ENCODE results near the gene C19orf38. TPM values are rescaled to one million over a fixed set of nuclear protein-coding genes. Genes with fewer than 3 reads are reported as not detected.

The C19orf38 gene
- total and polyA plus RNA-seq, 2 donors (not counting 1 experiment from before 2014, with no cell fraction given): 1.7 to 2.4 TPM

DNA sequence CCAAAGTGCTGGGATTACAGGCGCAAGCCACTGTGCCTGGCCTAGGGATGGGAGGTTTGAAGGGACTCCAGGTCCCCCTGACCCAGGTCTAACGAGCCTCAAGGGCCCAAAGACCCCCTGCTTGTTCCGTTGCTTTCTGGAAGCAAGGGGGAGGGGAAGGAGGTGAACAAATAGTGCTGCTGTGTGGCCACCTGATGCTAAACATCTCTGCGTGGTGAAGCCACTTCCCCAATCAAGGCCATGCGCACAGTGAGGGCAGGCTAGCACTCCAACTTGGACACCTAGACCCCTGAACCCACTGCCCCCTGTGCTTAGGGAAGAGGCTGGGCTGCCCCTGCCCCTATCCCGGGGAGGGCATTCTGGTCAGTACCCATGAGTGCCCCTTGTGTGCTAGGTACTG lies 47.1 kb downstream of the C19orf38 start:
- TF ChIP-seq EZH2 (IDR thresholded peaks at IDR 0.05; ENCODE audit: borderline replicate concordance, insufficient read depth, low read depth, low read length, poor library complexity, severe bottlenecking): no peak
- TF ChIP-seq, protein P1, sequence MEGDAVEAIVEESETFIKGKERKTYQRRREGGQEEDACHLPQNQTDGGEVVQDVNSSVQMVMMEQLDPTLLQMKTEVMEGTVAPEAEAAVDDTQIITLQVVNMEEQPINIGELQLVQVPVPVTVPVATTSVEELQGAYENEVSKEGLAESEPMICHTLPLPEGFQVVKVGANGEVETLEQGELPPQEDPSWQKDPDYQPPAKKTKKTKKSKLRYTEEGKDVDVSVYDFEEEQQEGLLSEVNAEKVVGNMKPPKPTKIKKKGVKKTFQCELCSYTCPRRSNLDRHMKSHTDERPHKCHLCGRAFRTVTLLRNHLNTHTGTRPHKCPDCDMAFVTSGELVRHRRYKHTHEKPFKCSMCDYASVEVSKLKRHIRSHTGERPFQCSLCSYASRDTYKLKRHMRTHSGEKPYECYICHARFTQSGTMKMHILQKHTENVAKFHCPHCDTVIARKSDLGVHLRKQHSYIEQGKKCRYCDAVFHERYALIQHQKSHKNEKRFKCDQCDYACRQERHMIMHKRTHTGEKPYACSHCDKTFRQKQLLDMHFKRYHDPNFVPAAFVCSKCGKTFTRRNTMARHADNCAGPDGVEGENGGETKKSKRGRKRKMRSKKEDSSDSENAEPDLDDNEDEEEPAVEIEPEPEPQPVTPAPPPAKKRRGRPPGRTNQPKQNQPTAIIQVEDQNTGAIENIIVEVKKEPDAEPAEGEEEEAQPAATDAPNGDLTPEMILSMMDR (IDR thresholded peaks at IDR 0.05): no peak
- Histone ChIP-seq H3K27ac (ENCODE audit: low read length in 2 of 2) (no peak overlapping the region), H3K9ac (ENCODE audit: low read length) (no peak overlapping the region), H3K9me3 (ENCODE audit: control extremely low read depth in 1 of 3, control insufficient read depth in 2 of 3, insufficient read depth in 1 of 3, low read length in 2 of 3) (no peaks in the 10 kb centered on the region), H4K20me1 (ENCODE audit: control insufficient read depth, insufficient read depth, low read length, poor library complexity, severe bottlenecking) (peaks cover 45% of the 10 kb centered on the region), H3K27me3 (replicated peaks in 1 of 4; ENCODE audit: control extremely low read depth in 1 of 4, control insufficient read depth in 3 of 4, insufficient read depth in 4 of 4, low read length in 3 of 4) (no peaks in the 10 kb centered on the region), H3K79me2 (ENCODE audit: control insufficient read depth, insufficient read depth, low read length) (peaks cover 90% of the 10 kb centered on the region), H2AFZ (ENCODE audit: insufficient read depth, low read depth, low read length, poor library complexity, severe bottlenecking) (no peak overlapping the region), H3K36me3 (replicated peaks in 1 of 2; ENCODE audit: control extremely low read depth in 1 of 2, control insufficient read depth in 1 of 2, extremely low read depth in 1 of 2, insufficient read depth in 2 of 2, low read length in 1 of 2) (no peaks in the 10 kb centered on the region), H3K4me3 (ENCODE audit: control extremely low read depth in 1 of 5, extremely low read depth in 1 of 5, insufficient read depth in 1 of 5, low read depth in 2 of 5, low read length in 4 of 5) (no peak overlapping the region), H3K4me2 (replicated peaks; ENCODE audit: low read depth, low read length, poor library complexity, severe bottlenecking) (no peak overlapping the region), H3K4me1 (ENCODE audit: control insufficient read depth in 2 of 2, insufficient read depth in 2 of 2, low read length in 2 of 2) (no peaks in the 10 kb centered on the region)
- Mint-ChIP-seq H3K27ac (no peak overlapping the region), H3K27me3 (no peaks in the 10 kb centered on the region), H3K4me1 (peaks cover 8% of the 10 kb centered on the region), H3K9me3 (ENCODE audit: insufficient read depth) (no peaks in the 10 kb centered on the region), H3K4me3 (no peak overlapping the region)
- DNase-seq (no peak), ATAC-seq (ENCODE audit: low read depth) (no peak)
- CTCF ChIA-PET: no interaction called here
- POLR2A ChIA-PET: no interaction called here
- intact Hi-C loops (cut with micrococcal nuclease): no loop called here
- WGBS (ENCODE audit: insufficient coverage): 90% methylated on average over 3 of the region's 6 CpGs

DNA sequence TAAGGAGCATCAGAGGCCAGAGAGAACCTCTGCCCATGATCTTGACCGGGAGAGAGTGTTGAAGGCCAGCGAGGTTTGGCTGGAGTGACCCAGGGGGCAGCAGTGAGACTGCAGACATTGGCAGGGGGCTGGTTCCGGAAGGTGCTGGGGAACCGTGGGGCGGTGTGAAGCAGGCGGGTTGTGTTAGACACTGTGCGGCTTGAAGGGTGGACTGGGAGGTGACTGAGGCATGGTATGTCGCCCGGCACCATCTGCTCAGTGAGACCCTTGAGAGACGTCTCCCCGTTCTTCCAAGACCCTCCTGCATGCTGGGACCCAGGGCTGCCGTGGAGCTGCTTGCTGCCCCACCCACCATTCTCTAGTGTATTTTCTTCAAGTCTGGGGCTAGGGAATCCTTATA lies 47.7 kb downstream of the C19orf38 start:
- H3K79me2 ChIP-seq (ENCODE audit: control insufficient read depth, insufficient read depth, low read length): peaks cover 89% of the 10 kb centered on the region
- no peaks in the 10 kb centered on the region for H3K9me3 ChIP-seq (ENCODE audit: control extremely low read depth in 1 of 3, control insufficient read depth in 2 of 3, insufficient read depth in 1 of 3, low read length in 2 of 3)
- H3K36me3 ChIP-seq (replicated peaks in 1 of 2; ENCODE audit: control extremely low read depth in 1 of 2, control insufficient read depth in 1 of 2, extremely low read depth in 1 of 2, insufficient read depth in 2 of 2, low read length in 1 of 2): no peaks in the 10 kb centered on the region
- no peak for TF ChIP-seq EZH2 (IDR thresholded peaks at IDR 0.05; ENCODE audit: borderline replicate concordance, insufficient read depth, low read depth, low read length, poor library complexity, severe bottlenecking)
- TF ChIP-seq, protein P1 (IDR thresholded peaks at IDR 0.05): no peak
- ChIA-PET POLR2A (no interaction called here), CTCF (no interaction called here)
- ATAC-seq (ENCODE audit: low read depth) (no peak), DNase-seq (no peak)
- intact Hi-C loops (cut with micrococcal nuclease): no loop called here
- no peak overlapping the region for H3K4me3 ChIP-seq (ENCODE audit: control extremely low read depth in 1 of 5, extremely low read depth in 1 of 5, insufficient read depth in 1 of 5, low read depth in 2 of 5, low read length in 4 of 5)
- no peaks in the 10 kb centered on the region for H3K4me1 ChIP-seq (ENCODE audit: control insufficient read depth in 2 of 2, insufficient read depth in 2 of 2, low read length in 2 of 2)
- no peaks in the 10 kb centered on the region for H3K27me3 ChIP-seq (replicated peaks in 1 of 4; ENCODE audit: control extremely low read depth in 1 of 4, control insufficient read depth in 3 of 4, insufficient read depth in 4 of 4, low read length in 3 of 4)
- H3K9ac ChIP-seq (ENCODE audit: low read length): no peak overlapping the region
- Mint-ChIP-seq H3K9me3 (ENCODE audit: insufficient read depth) (no peaks in the 10 kb centered on the region), H3K27me3 (no peaks in the 10 kb centered on the region), H3K27ac (no peak overlapping the region), H3K4me1 (peaks cover 8% of the 10 kb centered on the region), H3K4me3 (no peak overlapping the region)
- H3K4me2 ChIP-seq (replicated peaks; ENCODE audit: low read depth, low read length, poor library complexity, severe bottlenecking): no peak overlapping the region
- 97% methylated on average over 8 of the region's 12 CpGs for WGBS (ENCODE audit: insufficient coverage)
- H2AFZ ChIP-seq (ENCODE audit: insufficient read depth, low read depth, low read length, poor library complexity, severe bottlenecking): no peak overlapping the region
- no peak overlapping the region for H3K27ac ChIP-seq (ENCODE audit: low read length in 2 of 2)
- H4K20me1 ChIP-seq (ENCODE audit: control insufficient read depth, insufficient read depth, low read length, poor library complexity, severe bottlenecking): peaks cover 45% of the 10 kb centered on the region
